Osteocyte (in vitro differentiated cells): ENCODE measurements around the gene CHRM4. TPM values are rescaled to one million over a fixed set of nuclear protein-coding genes. Genes with fewer than 3 reads are reported as not detected.

Experiments used
- DNase-seq: peaks from one replicate; pipeline ENCODE4 v3.0.0; 2021; ENCODE audit warnings: mixed read lengths; ENCODE audit not compliant: unreplicated experiment; ENCODE audit errors: extremely low spot score
- H3K27ac Mint-ChIP-seq: one replicate; pipeline ENCODE4 v1.8.0; 2021; ENCODE audit warnings: mild to moderate bottlenecking, mixed read lengths; ENCODE audit not compliant: unreplicated experiment
- H3K27me3 Mint-ChIP-seq: one replicate; pipeline ENCODE4 v1.8.0; 2021; ENCODE audit warnings: mixed read lengths; ENCODE audit not compliant: unreplicated experiment
- H3K36me3 Mint-ChIP-seq: one replicate; pipeline ENCODE4 v1.8.0; 2021; ENCODE audit warnings: mixed read lengths; ENCODE audit not compliant: unreplicated experiment
- H3K4me1 Mint-ChIP-seq: one replicate; pipeline ENCODE4 v1.8.0; 2021; ENCODE audit warnings: mixed read lengths; ENCODE audit not compliant: unreplicated experiment
- H3K4me3 Mint-ChIP-seq: one replicate; pipeline ENCODE4 v1.8.0; 2021; ENCODE audit warnings: mild to moderate bottlenecking, moderate library complexity, mixed read lengths; ENCODE audit not compliant: unreplicated experiment
- H3K9me3 Mint-ChIP-seq: one replicate; pipeline ENCODE4 v1.8.0; 2021; ENCODE audit warnings: mixed read lengths; ENCODE audit not compliant: unreplicated experiment
- total RNA-seq: library from RNA; stranded (reverse); gene quantifications from 2 replicates; pipeline ENCODE4 v1.2.1, GENCODE V29; 2021
- TF ChIP-seq, protein P1 (sequence below): fragments of 200-600 bp; sonication (generic); IDR thresholded peaks from 2 replicates; pipeline ENCODE4 v1.5.0; 2021; ENCODE audit warnings: antibody characterized with exemption, mild to moderate bottlenecking, moderate library complexity

CHRM4 gene
- total RNA-seq, 1 donor from 2014 or later = 0.21 TPM

DNA sequence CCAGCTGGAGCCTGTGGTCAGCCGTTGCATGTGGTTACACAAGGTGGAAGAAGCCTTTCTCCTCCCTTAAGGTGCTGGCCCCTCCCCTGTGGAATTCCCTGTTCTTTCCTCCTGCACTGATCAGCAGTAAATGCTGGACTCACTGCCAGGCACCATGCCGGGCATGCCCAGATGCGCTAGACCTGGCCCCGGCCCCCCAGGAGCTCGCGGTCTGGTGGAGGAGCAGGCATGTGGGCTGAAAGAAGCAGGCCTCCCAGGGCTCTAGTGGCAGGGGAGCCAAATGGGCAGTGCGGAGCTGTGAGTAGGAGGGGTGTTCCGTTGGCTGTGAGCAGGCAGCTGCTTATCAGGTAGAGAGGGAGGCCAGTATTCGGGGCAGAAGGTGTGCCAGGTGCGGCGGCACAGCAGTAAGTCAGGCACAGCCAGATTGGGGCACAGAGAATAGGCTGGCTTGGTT is 34.1 kb downstream of the CHRM4 start:
- no peak for DNase-seq
- H3K4me3 Mint-ChIP-seq = no peak overlapping the region
- no peaks in the 10 kb centered on the region for H3K27me3 Mint-ChIP-seq
- peaks cover 26% of the 10 kb centered on the region for H3K4me1 Mint-ChIP-seq
- peaks cover 7% of the 10 kb centered on the region for H3K36me3 Mint-ChIP-seq
- no peak overlapping the region for H3K27ac Mint-ChIP-seq
- TF ChIP-seq, protein P1, sequence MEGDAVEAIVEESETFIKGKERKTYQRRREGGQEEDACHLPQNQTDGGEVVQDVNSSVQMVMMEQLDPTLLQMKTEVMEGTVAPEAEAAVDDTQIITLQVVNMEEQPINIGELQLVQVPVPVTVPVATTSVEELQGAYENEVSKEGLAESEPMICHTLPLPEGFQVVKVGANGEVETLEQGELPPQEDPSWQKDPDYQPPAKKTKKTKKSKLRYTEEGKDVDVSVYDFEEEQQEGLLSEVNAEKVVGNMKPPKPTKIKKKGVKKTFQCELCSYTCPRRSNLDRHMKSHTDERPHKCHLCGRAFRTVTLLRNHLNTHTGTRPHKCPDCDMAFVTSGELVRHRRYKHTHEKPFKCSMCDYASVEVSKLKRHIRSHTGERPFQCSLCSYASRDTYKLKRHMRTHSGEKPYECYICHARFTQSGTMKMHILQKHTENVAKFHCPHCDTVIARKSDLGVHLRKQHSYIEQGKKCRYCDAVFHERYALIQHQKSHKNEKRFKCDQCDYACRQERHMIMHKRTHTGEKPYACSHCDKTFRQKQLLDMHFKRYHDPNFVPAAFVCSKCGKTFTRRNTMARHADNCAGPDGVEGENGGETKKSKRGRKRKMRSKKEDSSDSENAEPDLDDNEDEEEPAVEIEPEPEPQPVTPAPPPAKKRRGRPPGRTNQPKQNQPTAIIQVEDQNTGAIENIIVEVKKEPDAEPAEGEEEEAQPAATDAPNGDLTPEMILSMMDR = no peak
- H3K9me3 Mint-ChIP-seq = no peaks in the 10 kb centered on the region

DNA sequence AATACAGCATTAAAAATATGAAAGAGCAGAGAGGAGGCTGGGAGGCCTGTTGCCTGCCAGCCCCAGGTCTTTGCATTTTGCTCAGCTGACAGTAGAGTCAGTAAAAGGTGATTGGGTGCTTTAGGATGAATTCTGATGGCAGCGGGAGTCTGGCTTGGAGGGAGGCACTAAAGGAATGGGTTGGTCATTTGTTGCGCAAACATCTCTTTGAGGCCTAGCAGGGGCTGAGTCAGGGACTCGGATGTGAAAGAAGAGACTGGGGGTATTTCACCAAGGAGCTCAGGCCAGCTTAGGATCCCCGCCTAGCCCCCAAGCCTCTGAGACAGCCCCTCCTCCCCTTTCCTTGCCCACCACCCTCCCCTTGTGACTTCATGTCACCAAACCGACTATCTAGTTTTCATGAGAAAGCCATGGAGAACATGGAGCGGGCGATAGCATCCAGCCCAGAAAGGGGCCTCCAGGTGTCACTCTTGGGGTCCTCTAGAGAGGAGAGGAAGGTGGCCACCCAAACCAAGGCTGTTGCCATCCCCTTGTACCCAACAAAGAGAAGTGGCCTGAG is 34.6 kb downstream of the CHRM4 start:
- Mint-ChIP-seq H3K36me3 (peaks cover 7% of the 10 kb centered on the region), H3K9me3 (no peaks in the 10 kb centered on the region), H3K4me1 (peaks cover 23% of the 10 kb centered on the region), H3K27ac (no peak overlapping the region), H3K27me3 (no peaks in the 10 kb centered on the region), H3K4me3 (no peak overlapping the region)
- no peak for DNase-seq
- TF ChIP-seq, protein P1 = no peak

DNA sequence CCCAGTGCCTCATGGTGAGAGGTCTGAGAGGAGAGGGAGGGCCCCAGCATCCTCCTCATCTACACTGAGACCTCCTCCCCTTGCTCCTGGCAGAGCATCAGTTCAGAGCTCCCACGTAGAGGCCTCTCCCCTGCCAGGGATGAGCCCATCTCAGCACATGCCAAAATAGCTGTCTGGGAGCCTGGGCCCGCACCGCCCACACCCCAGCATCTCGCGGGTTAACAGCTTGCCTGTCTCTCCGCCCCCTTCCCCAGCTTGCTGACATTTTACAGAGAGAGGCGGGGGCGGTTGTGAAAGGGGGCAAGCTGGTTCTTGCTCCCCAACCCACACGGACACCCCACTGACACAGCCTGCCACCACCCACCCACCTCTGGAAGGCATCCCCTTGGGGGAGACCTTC is 37.9 kb downstream of the CHRM4 start:
- no peak for DNase-seq
- H3K36me3 Mint-ChIP-seq = peaks cover 7% of the 10 kb centered on the region
- no peak overlapping the region for H3K27ac Mint-ChIP-seq
- H3K4me1 Mint-ChIP-seq = peaks cover 29% of the 10 kb centered on the region
- H3K27me3 Mint-ChIP-seq = no peaks in the 10 kb centered on the region
- TF ChIP-seq, protein P1 = no peak
- H3K9me3 Mint-ChIP-seq = no peaks in the 10 kb centered on the region
- H3K4me3 Mint-ChIP-seq = no peak overlapping the region

- Mint-ChIP-seq H3K27ac (peak overlapping the region; percentile 31), H3K27me3 (no peaks in the 10 kb centered on the region), H3K4me1 (peaks cover 36% of the 10 kb centered on the region), H3K36me3 (peaks cover 7% of the 10 kb centered on the region), H3K9me3 (no peaks in the 10 kb centered on the region), H3K4me3 (no peak overlapping the region)
- TF ChIP-seq, protein P1 = peak; percentile 87
- no peak for DNase-seq
Measured at GRCh38 chr11:46352063-46352841, 39.3 kb downstream of the CHRM4 start.

- Mint-ChIP-seq H3K4me3 (no peak overlapping the region), H3K4me1 (peaks cover 36% of the 10 kb centered on the region), H3K36me3 (peaks cover 4% of the 10 kb centered on the region), H3K27me3 (no peaks in the 10 kb centered on the region), H3K9me3 (no peaks in the 10 kb centered on the region), H3K27ac (peak overlapping the region; percentile 31)
- TF ChIP-seq, protein P1 = no peak
- DNase-seq = no peak
Measured at GRCh38 chr11:46351606-46352005, 40.0 kb downstream of the CHRM4 start.
